A673 (cell line): ENCODE measurements around the gene LKAAEAR1. TPM values are rescaled to one million over a fixed set of nuclear protein-coding genes. Genes with fewer than 3 reads are reported as not detected.

Experiments
- BruUV-seq: library from RNA; stranded (reverse); fragments of 400-500 nt; replicated peaks from 2 replicates; lab custom pipeline; 2021; lab: Mats Ljungman, UMichigan
- CTCF ChIA-PET: fragments of 300-600 bp; sonication (Branson Sonifier 250); formaldehyde crosslinking; loops from one replicate; lab custom pipeline; 2022; ENCODE audit warnings: antibody characterized with exemption; lab: Charles Lee
- POLR2A ChIA-PET: fragments of 300-600 bp; sonication (Branson Sonifier 250); formaldehyde crosslinking; loops from one replicate; lab custom pipeline; 2022; ENCODE audit warnings: antibody characterized with exemption; ENCODE audit not compliant: low non-redundant PET; lab: Charles Lee
- DNase-seq: peaks from one replicate; pipeline ENCODE4 v3.0.0-alpha.2; 2015; ENCODE audit warnings: low spot score
- H3K27ac ChIP-seq: fragments of 200-600 bp; sonication (generic); 2 replicates; pipeline ENCODE4 v1.5.1; 2016; ENCODE audit warnings: mixed run types, low read depth, mild to moderate bottlenecking, mixed read lengths, antibody characterized with exemption, low read length; ENCODE audit not compliant: poor library complexity, severe bottlenecking
- H3K27me3 ChIP-seq: fragments of 200-600 bp; sonication (generic); replicated peaks from 2 replicates; pipeline ENCODE4 v1.6.1; 2017; ENCODE audit warnings: mixed run types, low read depth, mild to moderate bottlenecking, mixed read lengths, antibody characterized with exemption, low read length; ENCODE audit not compliant: insufficient read depth, poor library complexity
- H3K36me3 ChIP-seq: fragments of 200-600 bp; sonication (generic); 2 replicates; pipeline ENCODE4 v1.6.1; 2016; ENCODE audit warnings: mixed run types, mild to moderate bottlenecking, mixed read lengths, antibody characterized with exemption, low read length; ENCODE audit not compliant: insufficient read depth, poor library complexity, severe bottlenecking
- H3K4me1 ChIP-seq: fragments of 200-600 bp; sonication (generic); 2 replicates; pipeline ENCODE4 v1.6.1; 2017; ENCODE audit warnings: mixed run types, mild to moderate bottlenecking, mixed read lengths, antibody characterized with exemption, low read length; ENCODE audit not compliant: insufficient read depth, poor library complexity, severe bottlenecking
- H3K4me3 ChIP-seq: fragments of 200-600 bp; sonication (generic); 2 replicates; pipeline ENCODE4 v1.5.1; 2016; ENCODE audit warnings: low read depth, mixed run types, mild to moderate bottlenecking, mixed read lengths, low read length; ENCODE audit not compliant: poor library complexity, severe bottlenecking
- H3K9me3 ChIP-seq: fragments of 200-600 bp; sonication (generic); 2 replicates; pipeline ENCODE4 v1.6.1; 2016; ENCODE audit warnings: mixed run types, low read depth, mild to moderate bottlenecking, mixed read lengths, antibody characterized with exemption, low read length; ENCODE audit not compliant: poor library complexity, severe bottlenecking
- CTCF ChIP-seq: fragments of 300-800, 200-600 bp; sonication (generic); conservative IDR thresholded peaks from 2 replicates; pipeline ENCODE4 v1.5.1; 2017; ENCODE audit warnings: low read depth, mild to moderate bottlenecking, antibody characterized with exemption, low read length, moderate library complexity, mixed read lengths
- EZH2 ChIP-seq: fragments of 200-600 bp; sonication (generic); IDR thresholded peaks from 2 replicates; pipeline ENCODE4 v1.6.1; 2017; ENCODE audit warnings: borderline replicate concordance, low read depth, mild to moderate bottlenecking, mixed read lengths, antibody characterized with exemption, low read length; ENCODE audit not compliant: poor library complexity, severe bottlenecking
- intact Hi-C: fragments of 100-400 bp; cut with micrococcal nuclease; formaldehyde crosslinking; loops from one replicate; pipeline ENCODE4 v1.10.0; 2022; ENCODE audit not compliant: unreplicated experiment
- total RNA-seq: library from RNA; stranded (reverse); gene quantifications from 2 replicates; pipeline ENCODE4 v1.2.3, GENCODE V29; 2021

The LKAAEAR1 gene
- total RNA-seq, 1 experiment from 2014 or later = 0.62 TPM

- intact Hi-C loops = no loop called here
- no peak overlapping the region for H3K27ac ChIP-seq
- no peaks in the 10 kb centered on the region for H3K4me1 ChIP-seq
- no TSS peak for BruUV-seq
- peak overlapping the region; percentile 28 for H3K4me3 ChIP-seq
- no peaks in the 10 kb centered on the region for H3K36me3 ChIP-seq
- DNase-seq = peak; percentile 61
- TF ChIP-seq CTCF (peak; percentile 82), EZH2 (no peak)
- peaks cover 30% of the 10 kb centered on the region for H3K27me3 ChIP-seq
- CTCF ChIA-PET = interaction anchor here (0.6 to 0.7 kb wide), 4 partner anchors 10 to 128 kb away, joined by 3 to 10 read pairs (median 5); no protein-coding TSS in a partner anchor
- POLR2A ChIA-PET = no interaction called here
- H3K9me3 ChIP-seq = no peaks in the 10 kb centered on the region
Observed at GRCh38 chr20:64101731-64102621, 17.8 kb upstream of the LKAAEAR1 start.

- Histone ChIP-seq H3K27ac (no peak overlapping the region), H3K9me3 (no peaks in the 10 kb centered on the region), H3K4me3 (no peak overlapping the region), H3K36me3 (no peaks in the 10 kb centered on the region), H3K27me3 (peaks cover 30% of the 10 kb centered on the region), H3K4me1 (no peaks in the 10 kb centered on the region)
- intact Hi-C loops = no loop called here
- ChIA-PET POLR2A (no interaction called here), CTCF (no interaction called here)
- BruUV-seq = no TSS peak
- TF ChIP-seq CTCF (no peak), EZH2 (no peak)
- DNase-seq = no peak
Observed at GRCh38 chr20:64100946-64101688, 16.9 kb upstream of the LKAAEAR1 start.

GRCh38 chr20:64100566-64100888 is 16.3 kb upstream of the LKAAEAR1 start:
- no peaks in the 10 kb centered on the region for H3K9me3 ChIP-seq
- TF ChIP-seq EZH2 = no peak
- no peak for TF ChIP-seq CTCF
- H3K4me1 ChIP-seq = no peaks in the 10 kb centered on the region
- no peak overlapping the region for H3K27ac ChIP-seq
- ChIA-PET POLR2A (no interaction called here), CTCF (no interaction called here)
- no peak overlapping the region for H3K4me3 ChIP-seq
- H3K36me3 ChIP-seq = no peaks in the 10 kb centered on the region
- intact Hi-C loops = no loop called here
- no TSS peak for BruUV-seq
- peaks cover 30% of the 10 kb centered on the region for H3K27me3 ChIP-seq
- DNase-seq = no peak
